HUES6 (cell line): ENCODE data around the gene ACVRL1.
"Not testable (repeated sequence)": the region's sequence is repeated elsewhere in the genome, so short reads cannot be mapped to it uniquely, and the experiment has no call there.

Experiments used
- H3K27ac ChIP-seq: 2 replicates; pipeline ENCODE4 v1.7.0; 2013; ENCODE audit warnings: low read depth, mild to moderate bottlenecking, low read length, inconsistent platforms
- H3K27me3 ChIP-seq: 2 replicates; pipeline ENCODE4 v1.6.1; 2013; ENCODE audit warnings: low read length; ENCODE audit not compliant: control insufficient read depth, insufficient read depth
- H3K36me3 ChIP-seq: 2 replicates; pipeline ENCODE4 v1.6.1; 2013; ENCODE audit warnings: low read length; ENCODE audit not compliant: control insufficient read depth, insufficient read depth
- H3K4me1 ChIP-seq: 2 replicates; pipeline ENCODE4 v1.6.1; 2013; ENCODE audit warnings: low read length; ENCODE audit not compliant: control insufficient read depth, insufficient read depth
- H3K4me3 ChIP-seq: 2 replicates; pipeline ENCODE4 v1.5.1; 2013; ENCODE audit warnings: low read depth, low read length
- H3K9ac ChIP-seq: one replicate; pipeline ENCODE4 v1.6.1; 2013; ENCODE audit warnings: mild to moderate bottlenecking, low read length
- H3K9me3 ChIP-seq: 2 replicates; pipeline ENCODE4 v1.6.1; 2013; ENCODE audit warnings: low read depth, low read length; ENCODE audit not compliant: control insufficient read depth, insufficient read depth

The ACVRL1 gene

DNA sequence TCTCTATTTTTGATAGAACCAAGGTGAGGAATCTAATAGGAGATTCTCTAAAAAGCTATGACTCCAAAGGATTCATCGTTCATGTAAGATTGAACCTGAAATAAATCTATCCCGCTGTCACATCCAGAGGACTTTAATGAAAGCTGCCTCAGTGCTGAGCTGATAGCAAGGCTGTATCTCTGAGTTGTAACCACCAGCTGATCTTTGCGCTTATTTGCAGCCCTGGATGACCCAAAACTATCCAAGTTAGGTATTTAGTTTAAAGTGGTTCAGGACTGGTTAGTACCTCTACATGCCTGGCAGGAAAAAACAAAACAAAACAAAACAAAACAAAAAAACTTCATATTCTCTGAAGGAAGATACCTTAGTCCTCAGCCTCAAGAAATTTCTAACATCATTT lies 28.2 kb upstream of the ACVRL1 start:
- Histone ChIP-seq H3K36me3 (no peaks in the 10 kb centered on the region), H3K9ac (no peak overlapping the region), H3K4me1 (no peaks in the 10 kb centered on the region; the same call in 1 of the 2 replicates), H3K27me3 (no peaks in the 10 kb centered on the region), H3K9me3 (no peaks in the 10 kb centered on the region), H3K27ac (no peak overlapping the region), H3K4me3 (no peak overlapping the region)

DNA sequence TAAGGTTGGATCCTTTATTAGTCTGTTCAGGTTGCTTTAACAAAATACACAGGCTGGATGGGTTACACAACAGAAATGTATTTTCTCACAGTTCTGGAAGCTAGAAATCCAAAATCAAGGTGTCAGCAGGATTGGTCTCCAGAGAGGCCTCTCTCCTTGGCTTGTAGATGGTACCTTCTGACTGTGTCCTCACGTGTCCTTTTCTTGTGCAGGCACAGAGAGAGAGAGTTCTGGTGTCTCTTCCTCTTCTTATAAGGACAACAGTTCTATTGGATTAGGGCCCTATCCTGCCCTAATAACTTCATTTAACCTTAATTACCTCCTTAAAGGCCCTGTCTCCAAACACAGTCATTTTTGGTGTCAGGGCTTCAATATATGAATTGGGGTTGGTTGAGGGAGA lies 24.0 kb upstream of the ACVRL1 start:
- no peak overlapping the region for H3K9ac ChIP-seq
- H3K27ac ChIP-seq = no peak overlapping the region
- no peaks in the 10 kb centered on the region for H3K9me3 ChIP-seq
- H3K27me3 ChIP-seq = peaks cover 4% of the 10 kb centered on the region
- peaks cover 9% of the 10 kb centered on the region for H3K4me1 ChIP-seq
- no peak overlapping the region for H3K4me3 ChIP-seq
- H3K36me3 ChIP-seq = no peaks in the 10 kb centered on the region

DNA sequence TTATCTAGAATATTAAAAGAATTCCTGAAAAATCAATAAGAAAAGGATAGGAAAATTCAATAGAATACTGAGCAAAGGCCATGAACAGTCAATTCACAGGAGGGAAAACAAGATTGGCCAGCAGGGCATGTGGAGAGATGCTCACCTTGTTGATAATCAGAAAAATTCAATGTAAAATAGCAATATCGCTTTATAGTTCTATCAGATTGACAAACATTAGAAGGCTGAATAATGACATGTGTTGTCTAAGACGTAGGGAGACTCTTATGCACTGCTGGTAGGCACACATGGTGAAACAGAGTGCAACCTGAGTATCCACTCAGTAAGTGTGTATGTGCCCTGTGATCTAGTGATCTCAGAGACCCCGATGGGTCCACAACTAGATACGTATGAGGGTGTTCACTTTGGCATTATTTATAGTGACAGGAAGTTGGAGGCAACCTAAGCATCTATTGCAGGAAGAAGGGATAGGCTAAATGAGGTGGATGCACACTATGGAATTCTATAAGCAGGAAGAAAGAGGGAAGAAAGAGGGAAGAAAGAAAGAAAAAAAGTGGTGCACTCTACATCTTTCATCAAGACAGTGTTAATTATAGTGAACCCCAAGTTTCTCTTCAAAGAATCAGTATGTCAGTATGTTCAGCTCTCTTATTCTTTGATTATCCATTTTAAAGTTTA lies 23.2 kb upstream of the ACVRL1 start:
- Histone ChIP-seq H3K36me3 (no peaks in the 10 kb centered on the region), H3K27ac (no peak overlapping the region), H3K4me3 (no peak overlapping the region), H3K9me3 (no peaks in the 10 kb centered on the region), H3K9ac (no peak overlapping the region), H3K4me1 (peaks cover 14% of the 10 kb centered on the region), H3K27me3 (peaks cover 12% of the 10 kb centered on the region)

DNA sequence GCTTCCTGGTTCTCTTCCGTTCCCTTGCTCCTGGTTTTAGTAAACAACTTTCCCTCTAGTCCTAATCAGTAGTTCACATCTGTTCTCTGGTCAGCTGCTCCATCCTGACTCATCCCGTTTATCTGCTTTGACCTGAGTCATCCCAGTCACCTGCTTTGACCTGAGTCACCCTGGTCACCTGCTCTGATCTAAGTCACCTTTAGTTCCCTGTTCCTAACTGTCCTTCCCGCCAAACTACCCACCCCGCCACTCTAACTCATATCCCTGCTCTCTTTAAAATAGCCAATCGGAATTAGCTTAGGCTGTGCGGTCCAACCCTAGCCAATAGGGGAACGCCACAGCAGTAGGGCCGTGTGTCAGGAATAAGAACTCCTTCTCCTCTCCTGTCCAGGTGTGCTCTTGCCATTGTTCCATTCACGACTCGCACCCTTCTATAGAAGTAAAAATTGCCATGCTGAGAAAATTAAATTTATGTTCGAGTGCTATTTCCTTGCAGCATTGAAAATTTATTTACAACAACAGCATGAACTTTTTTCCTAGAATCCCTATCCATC lies 22.6 kb upstream of the ACVRL1 start:
- H3K27me3 ChIP-seq = peaks cover 14% of the 10 kb centered on the region
- no peak overlapping the region for H3K27ac ChIP-seq
- H3K9me3 ChIP-seq = no peaks in the 10 kb centered on the region
- H3K9ac ChIP-seq = no peak overlapping the region
- peaks cover 16% of the 10 kb centered on the region for H3K4me1 ChIP-seq
- H3K4me3 ChIP-seq = no peak overlapping the region
- H3K36me3 ChIP-seq = no peaks in the 10 kb centered on the region

DNA sequence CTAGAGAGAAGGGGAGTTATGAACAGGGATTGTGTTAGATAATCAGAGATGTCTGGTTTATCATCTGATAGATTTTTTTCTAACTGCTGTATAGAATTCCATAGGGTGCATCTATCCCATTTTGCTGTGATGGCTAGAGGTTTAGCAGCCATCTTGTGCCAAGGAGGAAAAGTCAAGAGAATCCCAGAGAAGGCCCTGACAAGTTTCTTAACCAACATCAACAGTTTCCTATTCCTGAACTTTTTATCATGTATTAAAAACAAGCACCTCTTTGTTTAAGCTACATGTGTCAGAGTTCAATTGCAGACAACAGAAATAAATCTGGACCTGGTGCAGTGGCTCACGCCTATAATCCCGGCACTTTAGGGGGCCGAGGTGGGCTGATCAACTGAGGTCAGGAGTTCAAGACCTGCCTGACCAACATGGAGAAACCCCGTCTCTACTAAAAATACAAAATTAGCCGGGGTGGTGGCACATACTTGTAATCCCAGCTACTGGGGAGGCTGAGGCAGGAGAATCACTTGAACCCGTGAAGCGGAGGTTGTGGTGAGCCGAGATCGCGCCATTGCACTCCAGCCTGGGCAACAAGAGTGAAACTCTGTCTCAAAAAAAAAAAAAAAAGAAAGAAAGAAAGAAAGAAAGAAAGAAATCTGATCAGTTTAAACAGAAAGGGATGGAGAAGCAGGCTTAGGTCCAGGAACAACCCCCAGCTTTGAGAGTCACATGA lies 21.8 kb upstream of the ACVRL1 start:
- Histone ChIP-seq H3K4me1 (peaks cover 20% of the 10 kb centered on the region), H3K27me3 (peaks cover 14% of the 10 kb centered on the region)
- H3K36me3 ChIP-seq, H3K4me3 ChIP-seq, H3K9ac ChIP-seq, H3K9me3 ChIP-seq, H3K27ac ChIP-seq: not testable (repeated sequence)

DNA sequence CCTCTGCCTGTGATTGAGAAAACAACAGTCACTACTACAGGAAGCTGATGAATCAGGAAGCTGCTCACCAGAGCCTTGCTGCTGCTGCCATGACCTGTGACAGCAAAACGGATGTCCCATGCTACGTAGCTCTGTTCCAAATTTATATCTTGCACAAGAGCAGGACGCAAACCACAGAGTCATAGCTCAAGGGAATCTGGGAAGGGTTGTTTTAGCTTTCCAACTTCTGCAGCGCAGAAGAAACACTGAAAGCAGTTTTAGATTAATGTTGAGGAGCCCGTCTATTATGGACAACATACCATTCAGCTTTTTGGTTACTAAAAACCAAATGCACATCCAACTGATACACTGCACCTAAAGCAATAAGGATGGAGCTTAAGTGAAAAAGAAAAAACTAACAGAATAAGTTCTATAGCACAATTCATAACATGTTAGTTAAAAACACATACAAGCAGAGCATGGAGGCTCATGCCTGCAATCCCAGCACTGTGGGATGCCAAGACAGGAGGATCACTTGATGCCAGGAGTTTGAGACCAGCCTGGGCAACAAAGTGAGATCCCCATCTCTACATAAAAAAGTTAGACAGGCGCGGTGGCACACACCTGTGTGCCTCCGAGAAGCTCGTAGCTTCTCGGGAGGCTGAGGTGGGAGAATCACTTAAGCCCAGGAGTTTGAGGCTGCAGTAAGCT lies 21.1 kb upstream of the ACVRL1 start:
- Histone ChIP-seq H3K27ac (no peak overlapping the region), H3K9me3 (no peaks in the 10 kb centered on the region), H3K4me1 (peaks cover 20% of the 10 kb centered on the region), H3K27me3 (peaks cover 14% of the 10 kb centered on the region), H3K9ac (no peak overlapping the region), H3K4me3 (no peak overlapping the region), H3K36me3 (no peaks in the 10 kb centered on the region)

DNA sequence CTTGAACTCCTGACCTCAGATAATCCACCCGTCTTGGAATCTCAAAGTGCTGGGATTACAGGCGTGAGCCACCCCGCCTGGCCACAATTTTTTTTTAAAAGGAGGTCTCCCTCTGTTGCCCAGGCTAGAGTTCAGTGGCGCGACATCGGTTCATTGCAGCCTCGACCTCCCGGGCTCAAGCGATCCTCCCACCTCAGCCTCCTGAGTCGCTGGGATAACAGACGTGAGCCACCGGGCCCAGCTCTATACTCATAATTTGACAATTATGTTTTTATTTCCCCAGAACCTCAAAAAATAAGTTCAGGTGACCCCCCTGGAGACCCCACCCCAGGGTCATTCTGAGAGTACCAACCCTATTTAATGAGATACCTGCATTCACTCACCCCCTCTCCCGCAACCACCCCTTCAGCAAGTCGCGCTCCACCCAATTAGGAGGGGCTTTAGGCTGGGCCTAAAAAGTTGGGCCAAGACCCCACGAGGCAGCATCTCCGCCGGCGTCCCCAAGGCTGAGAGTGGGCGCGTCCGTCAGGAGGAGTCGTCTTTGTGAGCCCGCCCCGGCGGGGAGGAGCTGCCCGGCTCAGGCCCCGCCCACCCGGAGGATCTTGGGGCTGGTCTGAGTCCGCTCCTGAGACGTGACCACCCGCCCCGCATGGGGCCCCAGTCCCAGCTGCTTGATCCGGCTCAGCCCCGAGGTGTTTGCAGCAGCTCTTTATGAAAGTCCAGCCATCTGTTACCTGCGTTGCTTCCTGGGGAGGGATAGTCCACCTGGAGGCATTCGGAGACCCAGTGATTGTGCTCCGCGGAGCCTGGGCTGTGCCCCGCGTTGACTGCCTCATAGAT lies 19.6 kb upstream of the ACVRL1 start, which contains the start of gene ANKRD33:
Gene ANKRD33 (plus strand): TSS at position 628 of the 840 bp plus-strand sequence. CDS start 84 bp downstream, at position 712.
- no peaks in the 10 kb centered on the region for H3K9me3 ChIP-seq
- H3K27ac ChIP-seq = no peak within 1 kb of the TSS
- H3K9ac ChIP-seq = no peak within 1 kb of the TSS
- peak within 1 kb of the TSS; percentile 67 for H3K4me3 ChIP-seq
- no peaks in the 10 kb centered on the region for H3K36me3 ChIP-seq
- H3K4me1 ChIP-seq = peaks cover 20% of the 10 kb centered on the region
- H3K27me3 ChIP-seq = peaks cover 14% of the 10 kb centered on the region

DNA sequence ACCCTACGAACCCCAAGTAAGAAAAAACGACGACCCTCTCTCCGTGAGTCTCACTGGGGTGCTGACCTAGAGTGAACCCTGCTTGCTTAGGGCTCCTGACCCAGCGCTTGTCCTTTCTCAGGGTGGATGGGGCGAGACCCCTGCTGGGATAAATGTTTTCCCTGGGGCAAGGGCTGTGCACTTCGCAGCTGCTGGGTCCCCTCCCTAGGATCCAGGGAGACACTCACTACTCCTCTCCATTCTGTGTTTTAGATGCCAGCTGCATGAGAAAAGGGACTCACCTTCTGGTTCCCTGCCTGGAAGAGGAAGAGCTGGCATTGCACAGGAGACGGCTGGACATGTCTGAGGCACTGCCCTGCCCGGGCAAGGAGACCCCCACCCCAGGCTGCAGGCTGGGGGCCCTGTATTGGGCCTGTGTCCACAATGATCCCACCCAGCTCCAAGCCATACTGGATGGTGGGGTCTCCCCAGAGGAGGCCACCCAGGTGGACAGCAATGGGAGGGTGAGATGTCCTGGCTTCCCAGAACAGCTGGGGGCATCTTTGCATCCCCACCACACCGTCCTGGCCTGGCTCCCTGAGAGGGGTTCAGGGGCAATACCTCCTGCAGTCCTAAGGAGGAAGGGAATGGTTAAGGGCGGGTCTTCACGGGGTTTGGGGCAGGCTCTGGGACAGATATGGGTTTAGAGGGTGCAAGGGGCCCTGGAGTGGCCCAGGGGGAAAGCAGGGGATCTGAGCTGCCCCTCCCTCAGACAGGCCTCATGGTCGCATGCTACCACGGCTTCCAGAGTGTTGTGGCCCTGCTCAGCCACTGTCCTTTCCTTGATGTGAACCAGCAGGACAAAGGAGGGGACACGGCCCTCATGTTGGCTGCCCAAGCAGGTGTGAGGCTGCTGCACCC lies 18.7 kb upstream of the ACVRL1 start:
- Histone ChIP-seq H3K36me3 (no peaks in the 10 kb centered on the region), H3K4me3 (peak overlapping the region; percentile 67), H3K9ac (no peak overlapping the region), H3K9me3 (no peaks in the 10 kb centered on the region), H3K4me1 (peaks cover 20% of the 10 kb centered on the region), H3K27me3 (peaks cover 14% of the 10 kb centered on the region), H3K27ac (no peak overlapping the region)

DNA sequence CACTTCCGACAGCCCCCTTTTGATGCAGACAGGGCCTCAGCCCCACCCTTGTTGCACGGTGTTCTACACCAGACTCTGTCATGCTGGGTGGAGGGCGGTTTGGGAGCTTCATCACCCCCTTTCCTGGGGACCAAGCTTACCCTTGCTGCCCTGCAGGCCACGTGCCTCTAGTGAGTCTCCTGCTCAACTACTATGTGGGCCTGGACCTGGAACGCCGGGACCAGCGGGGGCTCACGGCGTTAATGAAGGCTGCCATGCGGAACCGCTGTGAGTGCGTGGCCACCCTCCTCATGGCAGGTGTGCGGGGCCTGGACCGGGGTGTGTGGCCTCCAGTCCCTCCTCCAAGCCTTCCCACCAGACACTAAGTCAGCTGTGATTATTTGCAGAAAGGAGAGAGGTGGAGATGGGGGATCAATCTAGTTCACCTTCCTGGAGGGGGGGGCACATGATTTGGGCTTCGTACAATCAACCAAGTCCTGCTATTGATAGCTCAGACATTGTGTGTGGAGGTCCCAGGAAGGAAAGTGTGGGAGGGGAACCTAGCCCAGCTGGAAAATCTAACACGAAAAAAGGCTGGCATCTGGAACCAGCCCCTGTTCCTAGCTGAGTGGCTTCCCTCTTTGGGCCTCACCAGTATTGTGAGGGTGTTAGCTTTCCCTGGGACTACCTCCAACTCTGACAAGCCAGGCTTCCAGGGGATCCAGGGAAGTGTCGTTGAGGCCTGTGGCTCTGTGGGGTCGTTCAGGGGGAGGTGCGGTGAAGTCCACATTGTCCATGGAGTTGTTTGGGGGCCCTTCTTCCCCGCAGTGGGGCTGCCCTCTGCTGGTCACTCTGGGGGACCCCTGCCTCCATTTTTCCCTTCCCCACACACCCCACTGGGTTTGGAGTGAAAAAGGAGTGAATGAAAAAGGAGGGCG lies 17.8 kb upstream of the ACVRL1 start:
- Histone ChIP-seq H3K9ac (no peak overlapping the region), H3K27me3 (peaks cover 14% of the 10 kb centered on the region), H3K27ac (no peak overlapping the region), H3K4me1 (peaks cover 20% of the 10 kb centered on the region), H3K36me3 (no peaks in the 10 kb centered on the region), H3K9me3 (no peaks in the 10 kb centered on the region), H3K4me3 (no peak overlapping the region)
